Mammary microvascular endothelial cell (primary cell): ENCODE data around the gene RNU2-1. TPM values are rescaled to one million over a fixed set of nuclear protein-coding genes. Genes with fewer than 3 reads are reported as not detected.

Source experiments
- total RNA-seq: library from RNA; depleted of rRNA; stranded (reverse); fragments of >200 nt; gene quantifications from 2 replicates; pipeline ENCODE4 v1.2.3, GENCODE V29; 2015

The RNU2-1 gene
- not detected in 2 replicates for total RNA-seq

GRCh38 chr17:43233877-43234276 lies at the start of gene RNU2-1:
Gene RNU2-1 (minus strand): TSS chr17:43233977.

GRCh38 chr17:43228020-43228782 lies 5.6 kb downstream of the RNU2-1 start, which contains the start of gene CCDC200:
Gene CCDC200 (minus strand): TSS chr17:43228623. CDS start chr17:43228554, 69 bp downstream.

GRCh38 chr17:43211480-43212402 lies 22.0 kb downstream of the RNU2-1 start, which contains the start of gene TMEM106A:
Gene TMEM106A (plus strand): TSS chr17:43211875. CDS start chr17:43213042, 1,167 bp downstream.

Other genes starting within 250 kb of the RNU2-1 start
- gene RPL27, start 235.6 kb downstream of the RNU2-1 start, total RNA-seq = 1,175 and 1,267 TPM in 2 replicates
- 93.7 and 97.2 TPM in 2 replicates for gene IFI35, start 227.2 kb downstream of the RNU2-1 start, total RNA-seq
- 810 and 880 TPM in 2 replicates for gene VAT1, start 211.6 kb downstream of the RNU2-1 start, total RNA-seq
- under 0.01 and 0.20 TPM in 2 replicates for gene RND2, start 208.7 kb downstream of the RNU2-1 start, total RNA-seq
- 27.7 and 31.8 TPM in 2 replicates for gene BRCA1, start 108.6 kb downstream of the RNU2-1 start, total RNA-seq
- gene NBR1, start 62.8 kb downstream of the RNU2-1 start, total RNA-seq = 51.3 and 60.7 TPM in 2 replicates
- 5.5 and 6.4 TPM in 2 replicates for gene TMEM106A, start 22.1 kb downstream of the RNU2-1 start, total RNA-seq
- not detected in 2 replicates for gene CCDC200, start 5.4 kb downstream of the RNU2-1 start, total RNA-seq
- 1.4 and 1.6 TPM in 2 replicates for gene ARL4D, start 165.0 kb upstream of the RNU2-1 start, total RNA-seq
- 35.6 and 39.3 TPM in 2 replicates for gene DHX8, start 250.0 kb upstream of the RNU2-1 start, total RNA-seq